IMR-90 (cell line): ENCODE results near the gene PLB1. TPM values are rescaled to one million over a fixed set of nuclear protein-coding genes. Genes with fewer than 3 reads are reported as not detected.

Experiments
- ATAC-seq: fragments of 200-7000 bp; cut with Tn5 transposase; 2 replicates; pipeline ENCODE4 v1.9.1; 2020; ENCODE audit warnings: low read depth, mild to moderate bottlenecking, moderate library complexity
- BruUV-seq: library from RNA; stranded (reverse); fragments of 400-500 nt; replicated peaks from 2 replicates; lab custom pipeline; 2021; lab: Mats Ljungman, UMichigan
- CTCF ChIA-PET: fragments of 300-600 bp; formaldehyde crosslinking; extraction: SDS; loops from one replicate; lab custom pipeline; 2021; ENCODE audit warnings: antibody characterized with exemption; lab: Yijun Ruan, JAX
- POLR2A ChIA-PET: fragments of 300-600 bp; sonication (Branson Sonifier 250); formaldehyde crosslinking; loops from one replicate; lab custom pipeline; 2022; ENCODE audit warnings: antibody characterized with exemption; ENCODE audit not compliant: unreplicated experiment; lab: Charles Lee
- DNase-seq: peaks from one replicate; pipeline ENCODE4 v3.0.0; 2013
- H2AFZ ChIP-seq: replicated peaks from 2 replicates; pipeline ENCODE3; 2013; ENCODE audit warnings: low read length, mild to moderate bottlenecking; ENCODE audit not compliant: poor library complexity
- H2AK5ac ChIP-seq: 2 replicates; pipeline ENCODE4 v1.6.1; 2013; ENCODE audit warnings: low read depth, low read length, inconsistent platforms
- H2AK9ac ChIP-seq: replicated peaks from 2 replicates; pipeline ENCODE3; 2013; ENCODE audit warnings: mild to moderate bottlenecking, low read depth, low read length, moderate library complexity; ENCODE audit not compliant: poor library complexity
- H2BK120ac ChIP-seq: 2 replicates; pipeline ENCODE4 v1.6.1; 2013; ENCODE audit warnings: low read depth, low read length, inconsistent platforms
- H2BK15ac ChIP-seq: 3 replicates; pipeline ENCODE4 v1.6.1; 2013; ENCODE audit warnings: low read depth, low read length, inconsistent platforms
- H2BK20ac ChIP-seq: 2 replicates; pipeline ENCODE4 v1.6.1; 2013; ENCODE audit warnings: low read depth, mild to moderate bottlenecking, inconsistent platforms, low read length, moderate library complexity
- H2BK5ac ChIP-seq: 2 replicates; pipeline ENCODE4 v1.6.1; 2013; ENCODE audit warnings: mild to moderate bottlenecking, low read depth, low read length, inconsistent platforms; ENCODE audit not compliant: poor library complexity, severe bottlenecking
- H3K14ac ChIP-seq: replicated peaks from 2 replicates; pipeline ENCODE4 v1.6.1; 2013; ENCODE audit warnings: low read depth, low read length, inconsistent platforms
- H3K18ac ChIP-seq: 2 replicates; pipeline ENCODE4 v1.6.1; 2013; ENCODE audit warnings: low read depth, low read length, control low read depth
- H3K23ac ChIP-seq: 2 replicates; pipeline ENCODE4 v1.6.1; 2013; ENCODE audit warnings: low read depth, low read length, inconsistent platforms
- H3K27ac ChIP-seq: 2 replicates; pipeline ENCODE4 v1.5.1; 2013; ENCODE audit warnings: mild to moderate bottlenecking, control low read depth, low read length; ENCODE audit not compliant: insufficient read depth
- H3K27me3 ChIP-seq: 2 replicates; pipeline ENCODE4 v1.6.1; 2013; ENCODE audit warnings: low read length; ENCODE audit not compliant: control insufficient read depth, insufficient read depth
- H3K36me3 ChIP-seq: 2 replicates; pipeline ENCODE4 v1.6.1; 2013; ENCODE audit warnings: low read length, mixed read lengths; ENCODE audit not compliant: control insufficient read depth, insufficient read depth
- H3K4ac ChIP-seq: 2 replicates; pipeline ENCODE4 v1.6.1; 2013; ENCODE audit warnings: low read depth, low read length, inconsistent platforms
- H3K4me1 ChIP-seq: 2 replicates; pipeline ENCODE4 v1.6.1; 2013; ENCODE audit warnings: low read length, mixed read lengths; ENCODE audit not compliant: control insufficient read depth, insufficient read depth
- H3K4me2 ChIP-seq: 2 replicates; pipeline ENCODE4 v1.6.1; 2013; ENCODE audit warnings: low read depth, mild to moderate bottlenecking, control low read depth, low read length, moderate library complexity
- H3K4me3 ChIP-seq: 2 replicates; pipeline ENCODE4 v1.5.1; 2013; ENCODE audit warnings: low read depth, mild to moderate bottlenecking, control low read depth, low read length, moderate library complexity; ENCODE audit not compliant: insufficient read depth
- H3K56ac ChIP-seq: 2 replicates; pipeline ENCODE4 v1.6.1; 2013; ENCODE audit warnings: low read length, inconsistent platforms; ENCODE audit not compliant: insufficient read depth; ENCODE audit errors: extremely low read depth
- H3K79me1 ChIP-seq, 2 experiments: 2 replicates each; pipeline ENCODE4 v1.6.1; 2013; ENCODE audit warnings: low read length in 2 of 2, inconsistent platforms in 1 of 2, low read depth in 1 of 2
- H3K9ac ChIP-seq: 2 replicates; pipeline ENCODE4 v1.6.1; 2013; ENCODE audit warnings: low read depth, low read length, control low read depth
- H3K9me1 ChIP-seq: 2 replicates; pipeline ENCODE4 v1.6.1; 2013; ENCODE audit warnings: low read length, inconsistent platforms; ENCODE audit not compliant: insufficient read depth
- H3K9me3 ChIP-seq: 2 replicates; pipeline ENCODE4 v1.6.1; 2013; ENCODE audit warnings: low read length; ENCODE audit not compliant: control insufficient read depth, insufficient read depth
- H4K20me1 ChIP-seq: 2 replicates; pipeline ENCODE4 v1.6.1; 2013; ENCODE audit warnings: low read length, inconsistent platforms; ENCODE audit not compliant: insufficient read depth
- H4K5ac ChIP-seq: 2 replicates; pipeline ENCODE4 v1.6.1; 2013; ENCODE audit warnings: mild to moderate bottlenecking, low read depth, low read length, control low read depth
- H4K8ac ChIP-seq, 2 experiments: 2 replicates each; pipeline ENCODE4 v1.6.1; 2013; ENCODE audit warnings: low read depth in 2 of 2, low read length in 2 of 2, control low read depth in 1 of 2, inconsistent platforms in 1 of 2
- H4K91ac ChIP-seq: 2 replicates; pipeline ENCODE4 v1.6.1; 2013; ENCODE audit warnings: low read depth, low read length, inconsistent platforms; ENCODE audit not compliant: insufficient read depth
- RFX5 ChIP-seq: IDR thresholded peaks from 2 replicates; pipeline ENCODE4 v1.8.0; 2012; ENCODE audit warnings: low read depth, mild to moderate bottlenecking, low read length, moderate library complexity
- WGBS, 2 experiments: methylation state at CpG; one replicate each; pipeline versions ENCODE4 v1.1.5 to v1.1.7; 2013; ENCODE audit warnings: missing lambda C conversion rate in 2 of 2; ENCODE audit not compliant: insufficient read length in 1 of 2; ENCODE audit errors: extremely low coverage in 2 of 2; 5-methylcytosine and 5-hydroxymethylcytosine counted together
- dilution Hi-C: fragments of 300-500 bp; cut with HindIII; formaldehyde crosslinking; loops from one replicate; pipeline ENCODE4 v1.14.3; 2018; ENCODE audit warnings: low sequenced_read_pairs; ENCODE audit not compliant: unreplicated experiment
- in situ Hi-C: fragments of 300-500 bp; cut with MboI; formaldehyde crosslinking; loops from 3 replicates; pipeline ENCODE4 v1.14.3; 2019; ENCODE audit warnings: low sequenced_read_pairs, inconsistent platforms, mixed read lengths
- intact Hi-C: fragments of 100-400 bp; cut with micrococcal nuclease; formaldehyde crosslinking; loops from 2 replicates; pipeline ENCODE4 v1.10.0; 2022
- polyA plus RNA-seq, 3 experiments: library from polyadenylated mRNA; depleted of rRNA; stranded (reverse); fragments of >200 nt; gene quantifications; 2 replicates each; pipeline ENCODE4 v1.2.3, GENCODE V29; 2012; ENCODE audit warnings: low replicate concordance in 1 of 3
- total RNA-seq: library from RNA; depleted of rRNA; stranded (reverse); fragments of >200 nt; gene quantifications from 2 replicates; pipeline ENCODE4 v1.2.3, GENCODE V29; 2012
- TF ChIP-seq, protein P1 (sequence below): fragments of 150-350 bp; IDR thresholded peaks from 2 replicates; pipeline ENCODE4 v1.6.1; 2016; ENCODE audit warnings: low read depth, mild to moderate bottlenecking, low read length, moderate library complexity, borderline replicate concordance
- TF ChIP-seq, protein P2 (sequence below): fragments of 150-350 bp; IDR thresholded peaks from 2 replicates; pipeline ENCODE4 v1.6.1; 2017; ENCODE audit warnings: mild to moderate bottlenecking, antibody characterized with exemption, low read length, low read depth

PLB1 gene
- total and polyA plus RNA-seq, 2 of the 4 experiments (the other 2 are of a cell fraction), result 0.74 to 0.90 TPM

DNA sequence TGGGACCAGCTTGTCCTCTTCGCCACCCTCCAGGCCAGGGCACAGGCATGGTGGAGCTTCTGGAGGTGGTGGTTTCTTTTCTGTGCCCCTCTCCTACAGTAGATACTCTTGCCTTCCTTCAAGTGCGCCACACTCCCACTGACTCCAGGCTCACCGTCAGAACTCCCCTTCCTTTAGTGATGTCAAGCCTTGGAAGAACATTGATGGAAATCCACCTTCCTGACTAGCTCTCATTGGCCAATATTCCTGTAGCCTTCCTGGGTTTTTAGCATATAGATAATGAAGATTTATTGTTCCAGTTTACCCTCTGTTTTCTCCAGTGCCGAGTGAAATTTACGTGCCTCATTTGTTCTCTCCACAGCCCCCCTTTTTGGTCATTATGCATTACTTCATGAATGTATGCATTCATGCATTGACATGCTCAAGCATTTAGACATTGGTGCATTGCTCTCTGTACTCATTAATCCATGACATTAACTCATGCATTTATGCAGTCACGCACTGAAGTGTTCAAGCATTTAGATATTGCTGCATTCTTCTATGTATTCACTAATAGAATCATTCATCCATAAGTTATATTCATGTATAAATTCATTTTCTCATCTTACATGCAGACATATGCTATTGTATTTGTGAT, 37.3 kb downstream of the PLB1 start:
- POLR2A ChIA-PET, result no interaction called here

More for the DNA sequence above, 37.3 kb downstream of the PLB1 start:
- in situ Hi-C loops (no loop called here), intact Hi-C loops (no loop called here), dilution Hi-C loops (no loop called here)
- H2AFZ ChIP-seq, result no peak overlapping the region
- H3K4ac ChIP-seq, result no peak overlapping the region
- H2BK5ac ChIP-seq, result no peak overlapping the region
- no peak overlapping the region for H3K9ac ChIP-seq
- no peak overlapping the region for H2BK120ac ChIP-seq
- H4K20me1 ChIP-seq, result no peaks in the 10 kb centered on the region
- H3K27me3 ChIP-seq, result peaks cover 52% of the 10 kb centered on the region
- no peaks in the 10 kb centered on the region for H3K4me1 ChIP-seq
- H2BK20ac ChIP-seq, result no peak overlapping the region
- H3K18ac ChIP-seq, result no peak overlapping the region
- ATAC-seq (no peak), DNase-seq (no peak)
- H3K9me3 ChIP-seq, result no peaks in the 10 kb centered on the region
- H3K79me1 ChIP-seq, result no peaks in the 10 kb centered on the region
- 60% methylated on average over 1 of the region's 6 CpGs; no CpG with 5 or more reads in 1 of the 2 experiments for WGBS, 2 experiments
- H2AK9ac ChIP-seq, result no peak overlapping the region
- no peak overlapping the region for H4K5ac ChIP-seq
- no peak overlapping the region for H3K4me3 ChIP-seq
- H3K36me3 ChIP-seq, result no peaks in the 10 kb centered on the region
- TF ChIP-seq, protein P1, sequence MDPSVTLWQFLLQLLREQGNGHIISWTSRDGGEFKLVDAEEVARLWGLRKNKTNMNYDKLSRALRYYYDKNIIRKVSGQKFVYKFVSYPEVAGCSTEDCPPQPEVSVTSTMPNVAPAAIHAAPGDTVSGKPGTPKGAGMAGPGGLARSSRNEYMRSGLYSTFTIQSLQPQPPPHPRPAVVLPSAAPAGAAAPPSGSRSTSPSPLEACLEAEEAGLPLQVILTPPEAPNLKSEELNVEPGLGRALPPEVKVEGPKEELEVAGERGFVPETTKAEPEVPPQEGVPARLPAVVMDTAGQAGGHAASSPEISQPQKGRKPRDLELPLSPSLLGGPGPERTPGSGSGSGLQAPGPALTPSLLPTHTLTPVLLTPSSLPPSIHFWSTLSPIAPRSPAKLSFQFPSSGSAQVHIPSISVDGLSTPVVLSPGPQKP, result no peak
- TF ChIP-seq, protein P2, sequence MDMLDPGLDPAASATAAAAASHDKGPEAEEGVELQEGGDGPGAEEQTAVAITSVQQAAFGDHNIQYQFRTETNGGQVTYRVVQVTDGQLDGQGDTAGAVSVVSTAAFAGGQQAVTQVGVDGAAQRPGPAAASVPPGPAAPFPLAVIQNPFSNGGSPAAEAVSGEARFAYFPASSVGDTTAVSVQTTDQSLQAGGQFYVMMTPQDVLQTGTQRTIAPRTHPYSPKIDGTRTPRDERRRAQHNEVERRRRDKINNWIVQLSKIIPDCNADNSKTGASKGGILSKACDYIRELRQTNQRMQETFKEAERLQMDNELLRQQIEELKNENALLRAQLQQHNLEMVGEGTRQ, result no peak
- TF ChIP-seq RFX5, result no peak
- CTCF ChIA-PET, result no interaction called here
- no peaks in the 10 kb centered on the region for H3K9me1 ChIP-seq
- no peak overlapping the region for H2AK5ac ChIP-seq
- no peak overlapping the region for H3K4me2 ChIP-seq
- H3K14ac ChIP-seq, result no peak overlapping the region
- no peak overlapping the region for H3K56ac ChIP-seq
- H4K91ac ChIP-seq, result no peak overlapping the region
- H3K23ac ChIP-seq, result no peak overlapping the region
- no TSS peak for BruUV-seq
- H2BK15ac ChIP-seq, result no peak overlapping the region
- no peak overlapping the region for H3K27ac ChIP-seq
- H4K8ac ChIP-seq, result no peak overlapping the region
